ENCODE data around the gene COMMD9. TPM values are rescaled to one million over a fixed set of nuclear protein-coding genes. Genes with fewer than 3 reads are reported as not detected.

Gene COMMD9
- total and polyA plus RNA-seq, 2 of the 8 experiments (the other 6 are each of a cell fraction or from before 2014, with no cell fraction given) = 42.5 to 49.1 TPM

- H3K9me3 ChIP-seq (ENCODE audit: insufficient read depth in 2 of 2, low read depth in 1 of 2, low read length in 1 of 2) = peaks cover 2 to 4% of the 10 kb centered on the region in 2 experiments; a peak in 1 of 4 replicates
- H3K4me2 ChIP-seq (ENCODE audit: insufficient read depth in 1 of 2, low read depth in 2 of 2, low read length in 2 of 2) = no peak overlapping the region
- H2BK15ac ChIP-seq (ENCODE audit: low read length) = no peak overlapping the region
- no peak overlapping the region for H2AK5ac ChIP-seq (ENCODE audit: low read depth, low read length)
- no peaks in the 10 kb centered on the region for H3K36me3 ChIP-seq (ENCODE audit: control insufficient read depth in 2 of 4, insufficient read depth in 4 of 4, low read length in 3 of 4)
- POLR2A ChIA-PET (ENCODE audit: partially characterized antibody) = no interaction called here
- no peak overlapping the region for H4K91ac ChIP-seq (replicated peaks; ENCODE audit: insufficient read length, low read length)
- DNase-seq (ENCODE audit: low read depth in 1 of 2, low spot score in 2 of 2) = no peak
- H3K23ac ChIP-seq (ENCODE audit: insufficient read length) = no peak overlapping the region
- no peak overlapping the region for H4K5ac ChIP-seq (ENCODE audit: insufficient read length, low read depth, low read length)
- H3K27ac ChIP-seq (ENCODE audit: low read depth, low read length) = no peak overlapping the region
- TF ChIP-seq, protein P1, sequence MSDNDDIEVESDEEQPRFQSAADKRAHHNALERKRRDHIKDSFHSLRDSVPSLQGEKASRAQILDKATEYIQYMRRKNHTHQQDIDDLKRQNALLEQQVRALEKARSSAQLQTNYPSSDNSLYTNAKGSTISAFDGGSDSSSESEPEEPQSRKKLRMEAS (IDR thresholded peaks at IDR 0.05) = no peak
- TF ChIP-seq RXRA (IDR thresholded peaks at IDR 0.05; ENCODE audit: insufficient read depth, low read depth, low read length) (no peak), TAF1 (IDR thresholded peaks at IDR 0.05; ENCODE audit: low read depth, low read length) (no peak), SP1 (IDR thresholded peaks at IDR 0.05; ENCODE audit: low read depth, low read length) (no peak), FOSL1 (IDR thresholded peaks at IDR 0.05; ENCODE audit: insufficient read depth, low read depth, low read length) (no peak), HDAC2 (IDR thresholded peaks at IDR 0.05; ENCODE audit: borderline replicate concordance in 1 of 2, low read depth in 2 of 2, low read length in 2 of 2) (no peak)
- FAIRE-seq = no peak
- WGBS, 2 experiments (ENCODE audit: extremely low coverage in 1 of 2, insufficient coverage in 1 of 2, insufficient read length in 1 of 2, insufficient replicate concordance in 2 of 2, low coverage in 1 of 2, low lambda C conversion rate in 2 of 2, missing lambda C conversion rate in 1 of 2) = 94% methylated on average over 4 of the region's 5 CpGs; no CpG with 5 or more reads in 1 of the 2 experiments
- no peaks in the 10 kb centered on the region for H3K23me2 ChIP-seq (ENCODE audit: low read depth, low read length)
- H3K79me2 ChIP-seq (ENCODE audit: control insufficient read depth in 1 of 2, insufficient read depth in 2 of 2, low read length in 2 of 2) = no peaks in the 10 kb centered on the region
- H3K4me1 ChIP-seq (replicated peaks in 1 of 4; ENCODE audit: control insufficient read depth in 3 of 4, insufficient read depth in 4 of 4, low read length in 3 of 4) = peaks cover 0 to 1% (median 0%) of the 10 kb centered on the region in 4 experiments; a peak in 1 of 7 replicates
- no peak overlapping the region for H2BK5ac ChIP-seq (ENCODE audit: low read depth, low read length)
- no peaks in the 10 kb centered on the region for H3K79me1 ChIP-seq (ENCODE audit: low read depth, low read length)
- no peak overlapping the region for H2BK12ac ChIP-seq (ENCODE audit: low read depth, low read length)
- H4K20me1 ChIP-seq (replicated peaks in 1 of 2; ENCODE audit: control insufficient read depth in 1 of 2, insufficient read depth in 2 of 2, low read length in 2 of 2) = no peaks in the 10 kb centered on the region
- H2BK120ac ChIP-seq (replicated peaks; ENCODE audit: low read depth, low read length) = no peak overlapping the region
- no peak overlapping the region for H2BK20ac ChIP-seq (ENCODE audit: low read length)
- H3K4me3 ChIP-seq (ENCODE audit: extremely low read depth in 1 of 4, insufficient read depth in 2 of 4, low read depth in 3 of 4, low read length in 4 of 4) = no peak overlapping the region
- H3K9ac ChIP-seq (replicated peaks in 1 of 4; ENCODE audit: extremely low read depth in 1 of 4, low read depth in 3 of 4, low read length in 3 of 4) = no peak overlapping the region
- CTCF ChIA-PET (ENCODE audit: partially characterized antibody) = interaction anchor here (0.7 to 6.0 kb wide), 22 partner anchors 8 to 769 kb away, joined by 3 to 42 read pairs (median 5); no protein-coding TSS in a partner anchor
- H3K14ac ChIP-seq (ENCODE audit: insufficient read length) = no peak overlapping the region
- no peaks in the 10 kb centered on the region; a peak in 2 of 7 replicates for H3K27me3 ChIP-seq (replicated peaks in 1 of 4; ENCODE audit: control insufficient read depth in 3 of 4, extremely low read depth in 1 of 4, insufficient read depth in 3 of 4, low read length in 3 of 4)
- no peak overlapping the region for H4K8ac ChIP-seq (ENCODE audit: extremely low read depth, insufficient read depth, low read length)
- H3K4ac ChIP-seq (replicated peaks; ENCODE audit: insufficient read length, low read depth, low read length) = no peak overlapping the region
- H3K56ac ChIP-seq (replicated peaks; ENCODE audit: insufficient read length, low read depth, low read length) = no peak overlapping the region
- no peak overlapping the region for H2AFZ ChIP-seq (ENCODE audit: low read length)
- H3K18ac ChIP-seq (ENCODE audit: extremely low read depth, low read length) = no peak overlapping the region
These were observed 31.9 kb downstream of the COMMD9 start for GRCh38 chr11:36257351-36257750.

Data from H1 (cell line).